HCT116 (cell line): ENCODE data around the gene FSIP1. TPM values are rescaled to one million over a fixed set of nuclear protein-coding genes. Genes with fewer than 3 reads are reported as not detected.

Experiments
- ATAC-seq: fragments of 200-7000 bp; cut with Tn5 transposase; 2 replicates; pipeline ENCODE4 v1.9.1; 2020; ENCODE audit warnings: mild to moderate bottlenecking, moderate library complexity
- BruUV-seq: library from RNA; stranded (reverse); fragments of 400-500 nt; replicated peaks from 2 replicates; lab custom pipeline; 2021; lab: Mats Ljungman, UMichigan
- CTCF ChIA-PET: fragments of 300-600 bp; sonication (Branson Sonifier 250); formaldehyde crosslinking; loops from one replicate; lab custom pipeline; 2021; ENCODE audit warnings: antibody characterized with exemption; lab: Charles Lee
- POLR2A ChIA-PET: fragments of 300-600, 350-600 bp; sonication (Branson Sonifier 250); formaldehyde crosslinking; loops from one replicate; lab custom pipeline; 2021; ENCODE audit warnings: antibody characterized with exemption; lab: Charles Lee
- RAD21 ChIA-PET, 2 experiments: fragments of 300-600 bp; sonication (Branson Sonifier 250); formaldehyde crosslinking; loops; one replicate each; lab custom pipeline; 2023; ENCODE audit warnings: low total read pairs in 2 of 2; ENCODE audit not compliant: uncharacterized antibody in 2 of 2, unreplicated experiment in 2 of 2, low non-redundant PET in 1 of 2; lab: Charles Lee
- DNase-seq: peaks from one replicate; pipeline ENCODE4 v3.0.0-alpha.2; 2010; ENCODE audit warnings: low read depth, low spot score
- H2AFZ ChIP-seq: fragments of 200-600 bp; shearing (Covaris generic), sonication (generic); 2 replicates; pipeline ENCODE4 v1.6.1; 2017; ENCODE audit warnings: low read depth, mixed run types, mixed read lengths, antibody characterized with exemption, low read length; ENCODE audit not compliant: poor library complexity, severe bottlenecking
- H3K27ac ChIP-seq: 2 replicates; pipeline ENCODE4 v1.5.1; 2012; ENCODE audit warnings: low read depth, low read length
- H3K27me3 ChIP-seq: fragments of 200-600 bp; sonication (generic); 2 replicates; pipeline ENCODE4 v1.6.1; 2016; ENCODE audit warnings: mixed run types, low read length, mixed read lengths; ENCODE audit not compliant: insufficient read depth
- H3K36me3 ChIP-seq, 2 experiments: fragments of 200-500 bp in 1 of 2; fragments of 200-600 bp in 1 of 2; sonication (Bioruptor generic) in 1 of 2; sonication (generic) in 1 of 2; 2 replicates each; pipeline versions ENCODE4 v1.5.1 to v1.6.1; 2014 to 2016; ENCODE audit warnings: low read length in 2 of 2, inconsistent platforms in 1 of 2, mixed read lengths in 1 of 2, mixed run types in 1 of 2; ENCODE audit not compliant: insufficient read depth in 2 of 2, control insufficient read depth in 1 of 2
- H3K4me1 ChIP-seq, 2 experiments: fragments of 200-600 bp in 1 of 2; sonication (generic) in 1 of 2; 2 replicates each; pipeline versions ENCODE4 v1.5.1 to v1.6.1; 2012 to 2017; ENCODE audit warnings: low read length in 2 of 2, inconsistent platforms in 1 of 2, mild to moderate bottlenecking in 1 of 2, mixed read lengths in 1 of 2, mixed run types in 1 of 2, moderate library complexity in 1 of 2; ENCODE audit not compliant: insufficient read depth in 2 of 2, control insufficient read depth in 1 of 2
- H3K4me2 ChIP-seq: fragments of 200-600 bp; sonication (generic); 2 replicates; pipeline ENCODE4 v1.6.1; 2017; ENCODE audit warnings: mixed run types, low read length, mixed read lengths
- H3K4me3 ChIP-seq, 2 experiments: fragments of 200-600 bp in 1 of 2; sonication (generic) in 1 of 2; replicated peaks in 1 of 2; 2 replicates each; pipeline ENCODE4 v1.5.1; 2011 to 2016; ENCODE audit warnings: low read length in 2 of 2, control low read depth in 1 of 2, low read depth in 1 of 2, mild to moderate bottlenecking in 1 of 2, mixed read lengths in 1 of 2, mixed run types in 1 of 2
- H3K79me2 ChIP-seq: fragments of 200-600 bp; sonication (generic); 2 replicates; pipeline ENCODE4 v1.6.1; 2017; ENCODE audit warnings: mild to moderate bottlenecking, mixed run types, low read length, moderate library complexity, mixed read lengths; ENCODE audit not compliant: insufficient read depth
- H3K9ac ChIP-seq: fragments of 200-600 bp; sonication (generic); 2 replicates; pipeline ENCODE4 v1.6.1; 2016; ENCODE audit warnings: low read length, mixed read lengths
- H3K9me2 ChIP-seq: fragments of 200-600 bp; sonication (generic), shearing (Covaris generic); 2 replicates; pipeline ENCODE4 v1.6.1; 2017; ENCODE audit warnings: mixed run types, mild to moderate bottlenecking, moderate library complexity; ENCODE audit not compliant: insufficient read depth
- H3K9me3 ChIP-seq, 2 experiments: fragments of 200-500 bp in 1 of 2; fragments of 200-600 bp in 1 of 2; sonication (Bioruptor generic) in 1 of 2; sonication (generic) in 1 of 2; 2 replicates each; pipeline ENCODE4 v1.6.1; 2014 to 2017; ENCODE audit warnings: low read length in 2 of 2, mixed read lengths in 2 of 2, inconsistent platforms in 1 of 2, low read depth in 1 of 2, mild to moderate bottlenecking in 1 of 2, mixed run types in 1 of 2, moderate library complexity in 1 of 2; ENCODE audit not compliant: control insufficient read depth in 1 of 2, insufficient read depth in 1 of 2
- H4K20me1 ChIP-seq: fragments of 200-600 bp; sonication (generic), shearing (Covaris generic); 2 replicates; pipeline ENCODE4 v1.6.1; 2017; ENCODE audit warnings: mixed run types, mild to moderate bottlenecking, moderate library complexity; ENCODE audit not compliant: insufficient read depth
- CBX3 ChIP-seq: IDR thresholded peaks from 2 replicates; pipeline ENCODE4 v1.6.1; 2012; ENCODE audit warnings: low read depth
- FOSL1 ChIP-seq: IDR thresholded peaks from 2 replicates; pipeline ENCODE4 v1.6.1; 2012; ENCODE audit warnings: low read depth
- POLR2AphosphoS5 ChIP-seq: IDR thresholded peaks from 2 replicates; pipeline ENCODE4 v1.6.1; 2011; ENCODE audit warnings: mild to moderate bottlenecking, low read depth, low read length, moderate library complexity
- SP1 ChIP-seq: IDR thresholded peaks from 2 replicates; pipeline ENCODE4 v1.6.1; 2012; ENCODE audit warnings: low read depth
- YY1 ChIP-seq: IDR thresholded peaks from 2 replicates; pipeline ENCODE4 v1.6.1; 2011; ENCODE audit warnings: low read length, low read depth, moderate library complexity, mild to moderate bottlenecking; ENCODE audit not compliant: insufficient replicate concordance; ENCODE audit errors: extremely low read depth
- ZFX ChIP-seq: fragments of 450-650 bp; IDR thresholded peaks from 2 replicates; pipeline ENCODE4 v1.6.1; 2017
- ZNF274 ChIP-seq: fragments of 200-500 bp; sonication (Bioruptor generic); IDR thresholded peaks from 2 replicates; pipeline ENCODE4 v1.6.1; 2014; ENCODE audit warnings: mild to moderate bottlenecking, low read depth, low read length, inconsistent platforms
- intact Hi-C: fragments of 100-400 bp; cut with micrococcal nuclease; formaldehyde crosslinking; loops from 2 replicates; pipeline ENCODE4 v1.10.0; 2022
- total RNA-seq: library from RNA; stranded (reverse); gene quantifications from one replicate; pipeline ENCODE4 v1.2.1, GENCODE V29; 2021; ENCODE audit not compliant: unreplicated experiment
- TF ChIP-seq, protein P1 (sequence below), 3 experiments: fragments of 200-600 bp in 1 of 3; sonication (generic) in 1 of 3; IDR thresholded peaks in 2 of 3; conservative IDR thresholded peaks in 1 of 3; 2 replicates each; pipeline ENCODE4 v1.5.1; 2012 to 2017; ENCODE audit warnings: low read depth in 2 of 3, low read length in 2 of 3, antibody characterized with exemption in 1 of 3, borderline replicate concordance in 1 of 3, control low read depth in 1 of 3, mild to moderate bottlenecking in 1 of 3, mixed read lengths in 1 of 3, mixed run types in 1 of 3, moderate library complexity in 1 of 3; ENCODE audit not compliant: insufficient read depth in 1 of 3

Gene FSIP1
- total RNA-seq, 1 experiment from 2014 or later = 0.42 TPM

DNA sequence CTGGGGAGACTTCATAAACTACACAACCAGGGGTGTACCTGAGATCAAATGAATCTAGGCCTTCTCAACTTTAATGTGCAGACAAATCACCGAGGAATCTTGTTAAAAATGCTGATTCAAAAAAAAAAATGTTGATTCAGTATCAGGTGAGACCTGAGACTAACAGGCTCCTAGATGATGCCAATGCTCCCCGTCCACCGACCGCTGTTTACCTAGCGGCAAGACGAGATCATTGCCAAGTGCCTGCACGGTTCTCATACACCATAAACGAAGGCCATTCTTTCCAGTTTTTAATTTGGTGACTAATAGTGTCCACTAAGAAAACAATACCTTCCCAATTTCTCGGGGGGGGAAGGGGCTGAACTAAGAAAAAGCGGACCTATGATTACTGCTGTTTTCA, 2.5 kb upstream of the FSIP1 start:
- H3K4me1 ChIP-seq = peaks cover 23% of the 10 kb centered on the region in 2 experiments
- H2AFZ ChIP-seq = no peak overlapping the region
- ChIA-PET CTCF (interaction anchor here (1.1 to 1.8 kb wide), 3 partner anchors 10 to 490 kb away, joined by 3 to 7 read pairs (median 6); no protein-coding TSS in a partner anchor), POLR2A (no interaction called here), RAD21 (no interaction called here)
- no peak for DNase-seq
- no peaks in the 10 kb centered on the region for H4K20me1 ChIP-seq
- H3K79me2 ChIP-seq = peaks cover 11% of the 10 kb centered on the region
- no peaks in the 10 kb centered on the region for H3K9me3 ChIP-seq
- H3K9me2 ChIP-seq = no peaks in the 10 kb centered on the region
- no peak overlapping the region for H3K27ac ChIP-seq
- intact Hi-C loops = loop anchor here (5.0 to 10.0 kb wide), 2 partner anchors 247 to 490 kb away; no protein-coding TSS in a partner anchor
- no peak for ATAC-seq
- BruUV-seq = no TSS peak
- TF ChIP-seq YY1 (no peak), SP1 (no peak), ZNF274 (no peak), CBX3 (no peak), FOSL1 (no peak), ZFX (no peak), POLR2AphosphoS5 (no peak)
- TF ChIP-seq, protein P1, sequence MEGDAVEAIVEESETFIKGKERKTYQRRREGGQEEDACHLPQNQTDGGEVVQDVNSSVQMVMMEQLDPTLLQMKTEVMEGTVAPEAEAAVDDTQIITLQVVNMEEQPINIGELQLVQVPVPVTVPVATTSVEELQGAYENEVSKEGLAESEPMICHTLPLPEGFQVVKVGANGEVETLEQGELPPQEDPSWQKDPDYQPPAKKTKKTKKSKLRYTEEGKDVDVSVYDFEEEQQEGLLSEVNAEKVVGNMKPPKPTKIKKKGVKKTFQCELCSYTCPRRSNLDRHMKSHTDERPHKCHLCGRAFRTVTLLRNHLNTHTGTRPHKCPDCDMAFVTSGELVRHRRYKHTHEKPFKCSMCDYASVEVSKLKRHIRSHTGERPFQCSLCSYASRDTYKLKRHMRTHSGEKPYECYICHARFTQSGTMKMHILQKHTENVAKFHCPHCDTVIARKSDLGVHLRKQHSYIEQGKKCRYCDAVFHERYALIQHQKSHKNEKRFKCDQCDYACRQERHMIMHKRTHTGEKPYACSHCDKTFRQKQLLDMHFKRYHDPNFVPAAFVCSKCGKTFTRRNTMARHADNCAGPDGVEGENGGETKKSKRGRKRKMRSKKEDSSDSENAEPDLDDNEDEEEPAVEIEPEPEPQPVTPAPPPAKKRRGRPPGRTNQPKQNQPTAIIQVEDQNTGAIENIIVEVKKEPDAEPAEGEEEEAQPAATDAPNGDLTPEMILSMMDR (IDR thresholded peaks at IDR 0.05 in 2 of 3, conservative IDR thresholded peaks at IDR 0.05 in 1 of 3; ENCODE audit: borderline replicate concordance in 1 of 3, insufficient read depth in 1 of 3, low read depth in 2 of 3, low read length in 2 of 3) = no peak
- H3K9ac ChIP-seq = no peak overlapping the region
- no peak overlapping the region for H3K4me2 ChIP-seq
- no peak overlapping the region for H3K4me3 ChIP-seq
- H3K36me3 ChIP-seq = peaks cover 0 to 3% of the 10 kb centered on the region in 2 experiments; a peak in 1 of 4 replicates
- no peaks in the 10 kb centered on the region for H3K27me3 ChIP-seq
